Myometrial cell (primary cell): ENCODE data around the gene LPGAT1. TPM values are rescaled to one million over a fixed set of nuclear protein-coding genes. Genes with fewer than 3 reads are reported as not detected.

Experiments used
- total RNA-seq: library from RNA; depleted of rRNA; stranded (reverse); fragments of >200 nt; gene quantifications from 2 replicates; pipeline ENCODE4 v1.2.3, GENCODE V29; 2015

LPGAT1 gene
- 15.0 and 20.2 TPM in 2 replicates for total RNA-seq

GRCh38 chr1:211830328-211831142, at the start of gene LPGAT1:
TSS of gene LPGAT1 (minus strand) at chr1:211830763. CDS start at chr1:211829296, 1,467 bp downstream.

Other genes starting within 250 kb of the LPGAT1 start
- 24.2 and 29.1 TPM in 2 replicates for gene NEK2, start 155.1 kb downstream of the LPGAT1 start, total RNA-seq
- gene INTS7, start 204.8 kb upstream of the LPGAT1 start, total RNA-seq: 13.6 and 16.7 TPM in 2 replicates
- 6.1 and 7.8 TPM in 2 replicates for gene DTL, start 205.0 kb upstream of the LPGAT1 start, total RNA-seq